ENCODE measurements around the gene SEMA6A.
A peak's percentile ranks its signal among the peaks of the same experiment; 100 is the strongest.

Gene SEMA6A

GRCh38 chr5:116573702-116574366 is 789 bp downstream of the SEMA6A start:
- H3K79me2 ChIP-seq (ENCODE audit: insufficient read depth, low read depth): no peaks in the 10 kb centered on the region
- no peak overlapping the region for H3K4me3 ChIP-seq (IDR thresholded peaks at IDR 0.05; ENCODE audit: insufficient read depth, low read depth, low read length)
- no peak for TF ChIP-seq CTCF (conservative IDR thresholded peaks at IDR 0.05; ENCODE audit: low read depth, low read length)
- peak overlapping the region; percentile 80 for H2AFZ ChIP-seq (ENCODE audit: low read depth)
- H3K36me3 ChIP-seq (ENCODE audit: insufficient read depth): no peaks in the 10 kb centered on the region
- no peak overlapping the region for H3K27ac ChIP-seq
- H3K4me1 ChIP-seq (ENCODE audit: low read depth, poor library complexity, severe bottlenecking): peaks cover 24% of the 10 kb centered on the region
- peak overlapping the region; percentile 91 for H3K4me2 ChIP-seq
- H3K27me3 ChIP-seq (ENCODE audit: insufficient read depth, low read depth): 0 out of 2 replicates have a peak, but pooled peaks cover 8% of the 10 kb centered on the region
- no peaks in the 10 kb centered on the region for H4K20me1 ChIP-seq (ENCODE audit: insufficient read depth)
- H3K9ac ChIP-seq: peak overlapping the region; percentile 35; the same call in 1 of the 2 replicates

GRCh38 chr5:116573279-116573701 is 1.3 kb downstream of the SEMA6A start:
- peak overlapping the region; percentile 80; the same call in 1 of the 2 replicates for H2AFZ ChIP-seq (ENCODE audit: low read depth)
- H3K79me2 ChIP-seq (ENCODE audit: insufficient read depth, low read depth): no peaks in the 10 kb centered on the region
- peaks cover 24% of the 10 kb centered on the region for H3K4me1 ChIP-seq (ENCODE audit: low read depth, poor library complexity, severe bottlenecking)
- no peaks in the 10 kb centered on the region for H3K36me3 ChIP-seq (ENCODE audit: insufficient read depth)
- no peak overlapping the region for H3K9ac ChIP-seq
- H3K27ac ChIP-seq: no peak overlapping the region
- no peak overlapping the region for H3K4me3 ChIP-seq (IDR thresholded peaks at IDR 0.05; ENCODE audit: insufficient read depth, low read depth, low read length)
- TF ChIP-seq CTCF (conservative IDR thresholded peaks at IDR 0.05; ENCODE audit: low read depth, low read length): no peak
- 0 out of 2 replicates have a peak, but pooled peaks cover 8% of the 10 kb centered on the region for H3K27me3 ChIP-seq (ENCODE audit: insufficient read depth, low read depth)
- peak overlapping the region; percentile 91 for H3K4me2 ChIP-seq
- H4K20me1 ChIP-seq (ENCODE audit: insufficient read depth): no peaks in the 10 kb centered on the region

GRCh38 chr5:116572350-116573278 is 2.0 kb downstream of the SEMA6A start:
- H3K4me2 ChIP-seq: no peak overlapping the region
- H3K27ac ChIP-seq: no peak overlapping the region
- H3K27me3 ChIP-seq (ENCODE audit: insufficient read depth, low read depth): 0 out of 2 replicates have a peak, but pooled peaks cover 8% of the 10 kb centered on the region
- H3K4me1 ChIP-seq (ENCODE audit: low read depth, poor library complexity, severe bottlenecking): peaks cover 17% of the 10 kb centered on the region
- H4K20me1 ChIP-seq (ENCODE audit: insufficient read depth): no peaks in the 10 kb centered on the region
- no peak overlapping the region for H3K4me3 ChIP-seq (IDR thresholded peaks at IDR 0.05; ENCODE audit: insufficient read depth, low read depth, low read length)
- no peaks in the 10 kb centered on the region for H3K36me3 ChIP-seq (ENCODE audit: insufficient read depth)
- no peaks in the 10 kb centered on the region for H3K79me2 ChIP-seq (ENCODE audit: insufficient read depth, low read depth)
- no peak overlapping the region for H2AFZ ChIP-seq (ENCODE audit: low read depth)
- no peak overlapping the region for H3K9ac ChIP-seq
- TF ChIP-seq CTCF (conservative IDR thresholded peaks at IDR 0.05; ENCODE audit: low read depth, low read length): no peak

GRCh38 chr5:116571568-116572349 is 2.9 kb downstream of the SEMA6A start:
- H3K79me2 ChIP-seq (ENCODE audit: insufficient read depth, low read depth): no peaks in the 10 kb centered on the region
- H3K27me3 ChIP-seq (ENCODE audit: insufficient read depth, low read depth): 0 out of 2 replicates have a peak, but pooled peaks cover 8% of the 10 kb centered on the region
- H3K36me3 ChIP-seq (ENCODE audit: insufficient read depth): no peaks in the 10 kb centered on the region
- H2AFZ ChIP-seq (ENCODE audit: low read depth): no peak overlapping the region
- H3K4me3 ChIP-seq (IDR thresholded peaks at IDR 0.05; ENCODE audit: insufficient read depth, low read depth, low read length): no peak overlapping the region
- TF ChIP-seq CTCF (conservative IDR thresholded peaks at IDR 0.05; ENCODE audit: low read depth, low read length): no peak
- H3K9ac ChIP-seq: no peak overlapping the region
- H3K4me1 ChIP-seq (ENCODE audit: low read depth, poor library complexity, severe bottlenecking): peaks cover 8% of the 10 kb centered on the region
- no peaks in the 10 kb centered on the region for H4K20me1 ChIP-seq (ENCODE audit: insufficient read depth)
- H3K27ac ChIP-seq: no peak overlapping the region
- H3K4me2 ChIP-seq: no peak overlapping the region

Data from KMS-11 (cell line).